DMS53 treated with DMSO at 0.1 percent for 48 hours (cell line): ENCODE measurements around the gene PRM3.

Source experiments
- DNase-seq: peaks from one replicate; lab custom pipeline; 2025; ENCODE audit not compliant: unreplicated experiment; lab: John Stamatoyannopoulos, UW

The PRM3 gene

DNA sequence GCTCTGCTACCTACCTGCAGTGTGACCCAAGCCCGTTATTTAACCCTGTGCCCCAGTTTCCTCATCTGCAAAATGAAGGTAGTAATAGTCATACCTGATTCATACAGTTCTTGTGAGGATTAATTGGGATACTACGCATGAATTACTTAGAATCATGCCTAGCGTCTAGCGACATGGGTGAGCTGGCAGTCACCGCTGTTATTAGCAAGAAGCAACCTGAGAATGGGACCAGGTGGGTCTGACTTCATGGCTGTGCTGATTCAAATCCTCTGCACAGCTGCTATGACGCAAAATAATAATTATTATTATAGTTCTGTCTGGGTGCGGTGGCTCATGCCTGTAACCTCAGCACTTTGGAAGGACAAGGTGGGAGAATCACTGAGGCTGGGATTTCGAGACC is 25.3 kb downstream of the PRM3 start:
- DNase-seq, result no peak

DNA sequence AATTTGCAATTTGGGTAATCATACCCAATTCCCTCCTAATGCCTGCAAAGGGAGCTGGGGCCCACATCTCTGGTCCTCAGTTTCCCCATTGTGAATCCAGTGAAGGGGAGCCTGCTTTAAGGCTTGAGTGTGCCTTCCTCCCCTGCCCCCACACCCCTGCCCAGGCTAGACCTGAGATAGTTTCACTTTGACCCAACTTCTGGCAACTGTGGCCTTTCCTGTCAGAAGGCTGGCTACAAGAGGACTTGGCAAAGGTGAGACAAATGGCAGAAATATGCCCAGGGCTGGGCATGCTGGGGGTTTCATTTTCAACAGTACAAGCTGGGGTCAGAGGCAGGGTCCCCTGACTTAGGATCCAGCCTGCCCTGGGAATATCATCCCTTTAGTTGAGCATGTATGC is 27.4 kb downstream of the PRM3 start:
- no peak for DNase-seq

DNA sequence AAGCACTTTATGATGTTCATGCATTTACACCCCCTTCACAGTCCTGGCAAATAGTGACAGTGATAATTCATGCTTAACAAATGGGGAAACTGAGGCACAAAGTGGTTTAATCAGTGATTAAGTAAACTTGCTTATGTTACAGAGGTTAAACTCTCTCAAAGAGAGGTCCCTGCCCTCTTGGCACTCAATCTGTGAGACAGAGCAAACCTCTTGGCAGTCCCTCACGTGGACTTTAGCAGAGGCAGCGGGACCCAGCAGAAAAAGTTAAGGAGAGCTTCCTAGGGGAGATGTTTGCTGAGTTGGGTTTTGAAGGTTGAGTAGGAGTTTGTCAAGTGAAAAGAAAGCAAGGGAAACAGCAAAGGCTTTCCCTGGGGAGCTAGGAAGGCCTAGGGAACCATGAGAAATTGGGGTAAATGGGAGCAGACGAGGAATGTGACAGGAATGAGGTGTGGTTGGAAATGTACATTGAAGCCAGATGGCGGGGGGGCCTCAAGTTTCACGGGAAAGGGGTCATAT is 28.1 kb downstream of the PRM3 start:
- no peak for DNase-seq

DNA sequence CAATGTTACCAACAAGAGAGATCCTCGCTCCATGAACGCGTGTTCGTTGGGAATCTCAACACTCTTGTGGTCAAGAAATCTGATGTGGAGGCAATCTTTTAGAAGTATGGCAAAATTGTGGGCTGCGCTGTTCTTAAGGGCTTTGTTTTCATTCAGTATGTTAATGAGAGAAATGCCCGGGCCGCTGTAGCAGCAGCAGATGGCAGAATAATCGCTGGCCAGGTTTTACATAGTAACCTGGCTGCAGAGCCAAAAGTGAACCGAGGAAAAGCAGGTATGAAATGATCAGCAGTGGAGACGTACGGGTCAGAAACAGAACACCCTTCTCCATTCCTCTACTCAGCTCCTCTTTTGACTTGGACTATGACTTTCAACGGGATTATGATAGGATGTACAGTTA is 30.8 kb downstream of the PRM3 start:
- DNase-seq, result no peak

DNA sequence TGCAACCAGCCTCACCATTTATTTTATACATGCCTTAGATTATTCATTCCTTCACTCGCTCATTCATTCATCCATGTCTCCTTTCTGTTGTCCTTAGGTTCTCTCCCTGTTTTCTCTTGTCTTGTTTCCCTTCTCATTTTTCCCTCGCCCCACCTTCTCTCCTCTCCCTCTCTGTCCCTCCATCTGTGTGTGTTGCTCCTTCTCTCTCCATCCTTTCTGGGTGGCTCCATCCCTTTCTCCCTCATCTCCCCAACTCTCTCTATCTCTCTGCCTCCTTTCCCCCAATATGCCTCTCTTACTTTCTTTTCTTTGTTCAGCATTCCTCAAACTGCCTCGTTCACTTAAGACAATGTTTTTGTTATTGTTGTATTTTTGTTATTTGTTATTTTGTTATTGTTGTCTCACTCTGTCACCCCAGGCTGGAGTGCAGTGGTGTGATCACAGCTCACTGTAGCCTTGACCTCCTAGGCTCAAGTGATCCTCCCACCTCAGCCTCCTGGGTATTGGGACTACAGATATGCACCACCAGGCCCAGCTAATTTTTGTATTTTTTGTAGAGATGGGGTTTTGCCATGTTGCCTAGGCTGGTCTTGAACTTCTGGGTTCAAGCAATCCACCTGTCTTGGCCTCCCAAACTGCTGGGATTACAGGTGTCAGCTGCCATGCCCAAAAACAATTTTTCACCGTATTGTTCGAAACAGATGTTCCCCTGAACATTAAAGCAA is 31.8 kb downstream of the PRM3 start:
- no peak for DNase-seq

DNA sequence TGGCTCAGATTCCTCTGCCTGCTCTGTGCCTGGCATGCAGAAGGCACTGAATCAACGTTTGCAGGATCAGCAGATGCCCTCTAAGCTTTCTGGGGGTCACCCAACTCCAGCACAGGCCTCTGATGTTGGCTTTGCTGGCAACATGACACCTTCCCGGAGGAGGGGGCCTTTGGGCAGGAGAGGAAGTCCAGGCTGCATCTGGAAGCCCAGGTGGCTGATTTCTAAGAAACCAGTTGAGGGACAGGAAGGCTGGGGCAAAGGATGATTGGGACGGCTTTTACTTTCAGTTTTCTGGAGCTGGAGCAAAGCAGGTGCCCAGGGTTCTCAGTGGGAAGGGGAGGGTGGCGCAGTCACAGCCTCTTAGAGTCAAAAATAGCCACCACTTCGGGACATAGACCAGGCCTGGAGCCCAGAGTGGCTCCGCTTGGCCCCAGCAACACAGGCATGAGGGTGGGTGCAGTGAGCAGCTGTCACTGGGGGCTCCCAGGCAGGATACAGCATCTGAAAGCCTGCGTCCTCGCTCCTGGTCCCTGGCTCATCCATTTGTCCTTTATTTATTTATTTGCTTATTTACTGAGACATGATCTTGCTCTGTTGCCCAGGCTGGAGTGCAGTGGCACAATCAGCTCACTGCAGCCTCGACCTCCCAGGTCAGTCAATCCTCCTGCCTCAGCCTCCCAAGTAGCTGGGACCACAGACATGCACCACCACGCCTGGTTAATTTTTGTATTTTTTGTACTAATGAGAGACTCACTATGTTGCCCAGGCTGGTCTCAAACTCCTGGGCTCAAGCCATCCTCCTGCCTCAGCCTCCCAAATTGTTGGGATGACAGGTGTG is 32.6 kb downstream of the PRM3 start:
- no peak for DNase-seq

DNA sequence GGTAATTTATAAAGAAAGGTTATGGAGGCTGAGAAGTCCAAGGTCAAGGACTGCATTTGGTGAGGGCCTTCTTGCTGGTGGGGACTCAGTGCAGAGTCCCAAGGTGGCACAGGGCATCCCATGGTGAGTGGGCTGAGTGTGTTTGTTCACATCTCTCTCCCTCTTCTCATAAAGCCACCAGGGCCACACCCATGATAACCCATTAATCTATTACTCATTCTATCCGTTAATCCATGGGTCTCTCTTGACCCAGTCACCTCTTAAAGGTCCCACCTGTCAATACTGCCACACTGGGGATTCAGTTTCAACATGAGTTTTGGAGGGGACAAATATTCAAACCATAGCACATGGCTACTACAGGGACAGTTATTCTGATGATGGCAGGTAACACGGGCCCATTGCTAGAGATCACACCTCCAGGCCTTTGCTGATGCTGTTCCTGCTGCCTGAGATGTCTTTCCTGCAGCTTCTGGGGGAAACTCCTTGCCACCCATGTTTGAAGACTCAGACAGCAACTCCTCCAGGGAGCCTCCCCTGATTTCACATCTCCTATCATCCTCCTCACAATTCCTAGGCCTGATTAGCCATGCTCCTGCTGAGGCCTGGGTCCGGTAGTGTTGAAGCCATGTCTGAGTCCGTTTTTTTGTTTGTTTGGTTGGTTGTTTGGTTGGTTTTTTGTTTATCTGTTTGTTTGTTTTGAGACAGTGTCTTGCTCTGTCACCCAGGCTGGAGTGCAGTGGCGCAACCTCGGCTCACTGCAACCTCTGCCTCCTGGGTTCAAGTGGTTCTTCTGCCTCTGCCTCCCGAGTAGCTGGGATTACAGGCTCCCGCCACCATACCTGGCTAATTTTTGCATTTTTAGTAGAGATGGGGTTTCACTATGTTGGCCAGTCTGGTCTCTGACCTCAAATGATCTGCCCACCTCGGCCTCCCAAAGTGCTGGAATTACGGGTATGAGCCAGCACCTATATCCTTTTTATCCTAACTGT is 33.5 kb downstream of the PRM3 start:
- DNase-seq, result no peak

DNA sequence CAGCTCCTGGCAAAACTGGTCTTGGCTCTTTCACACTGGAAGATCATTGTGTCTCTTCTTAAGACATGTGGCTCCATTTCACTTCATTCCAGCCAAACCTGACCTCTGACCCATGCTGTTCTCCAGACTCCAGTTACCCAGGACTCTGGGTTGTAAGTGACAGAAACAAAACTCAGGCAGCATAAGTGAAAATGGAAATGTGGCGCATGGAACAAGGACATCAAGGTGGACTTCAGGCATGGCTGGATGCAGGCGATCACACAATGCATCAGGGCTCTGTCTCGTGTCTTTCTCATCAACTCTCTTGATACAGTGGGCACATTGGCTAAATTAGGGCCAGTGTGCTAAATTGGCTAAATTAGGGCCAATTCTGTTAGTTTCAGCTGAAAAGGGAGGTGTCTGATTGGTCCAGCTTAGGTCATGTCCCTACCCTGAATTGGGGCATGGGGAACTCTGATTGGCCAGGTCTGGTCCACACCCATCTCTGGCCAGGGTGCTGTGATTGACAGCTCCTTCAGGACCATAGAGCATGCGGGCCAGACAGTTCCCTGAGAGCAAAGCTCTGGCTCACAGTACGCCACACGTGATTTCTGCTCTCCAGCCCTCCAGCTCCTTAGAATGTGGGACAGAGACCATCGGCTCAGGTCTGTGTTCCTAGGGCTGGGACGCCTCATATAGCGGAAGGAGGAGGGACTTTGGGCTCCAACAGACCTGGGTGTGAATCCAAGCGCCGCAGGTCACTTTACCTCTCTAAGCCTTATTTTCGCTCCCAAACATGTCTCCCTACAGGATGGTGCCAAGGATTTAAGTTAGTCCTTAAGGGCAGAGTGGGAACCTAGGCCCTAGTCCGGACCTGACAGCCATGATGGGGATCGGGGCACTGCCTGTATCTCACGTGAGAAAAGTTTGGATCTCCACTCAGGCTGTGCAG is 34.9 kb downstream of the PRM3 start:
- DNase-seq, result no peak

DNA sequence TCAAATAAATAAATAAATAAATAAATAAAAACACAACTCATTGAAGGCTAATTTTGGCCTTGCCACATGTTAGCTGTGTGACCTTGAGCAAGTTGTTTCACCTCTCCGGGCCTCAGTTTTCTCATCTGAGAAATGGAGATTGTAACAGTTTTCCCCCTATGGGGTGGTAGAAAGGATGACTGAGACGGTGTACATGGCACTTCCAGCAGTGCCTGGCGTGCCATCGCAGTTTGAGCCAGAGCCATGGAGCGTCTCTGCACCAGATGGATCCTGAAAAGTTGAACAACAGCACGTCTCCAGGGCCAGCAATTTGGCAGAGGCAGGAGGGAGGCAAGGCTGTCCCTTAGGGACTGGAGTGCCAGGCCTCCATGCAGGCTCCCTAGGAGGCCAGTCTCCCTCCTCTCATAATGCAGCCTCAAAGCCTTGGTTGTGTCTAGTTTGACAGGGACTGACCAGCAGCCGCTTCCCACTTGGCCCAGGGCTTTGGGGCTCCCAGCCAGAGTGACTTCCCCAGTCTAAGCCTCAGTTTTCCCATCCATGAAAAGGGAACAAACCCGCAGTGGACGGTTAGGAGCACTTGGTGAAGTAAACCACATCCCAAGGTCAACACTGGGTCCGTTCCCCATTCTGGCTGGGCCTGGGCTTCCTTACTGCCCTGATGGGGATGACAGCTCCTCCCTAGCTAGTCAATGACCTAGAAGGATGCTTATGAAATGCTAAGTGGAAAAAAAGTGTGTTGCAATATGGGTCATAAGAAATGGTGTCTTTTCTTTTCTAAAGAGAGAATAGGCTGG is 36.8 kb downstream of the PRM3 start:
- no peak for DNase-seq

DNA sequence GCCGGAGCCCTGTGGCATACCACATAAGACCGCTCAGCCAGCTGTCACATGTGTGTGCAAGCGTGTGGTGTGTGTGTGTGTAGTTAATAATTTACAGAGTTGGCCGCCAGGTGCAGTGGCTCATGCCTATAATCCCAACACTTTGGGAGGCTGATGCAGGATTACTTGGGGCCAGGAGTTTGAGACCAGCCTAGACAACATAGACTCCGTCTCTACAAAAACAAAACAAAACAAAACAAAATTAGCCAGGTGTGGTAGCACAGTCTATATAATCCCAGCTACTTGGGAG is 37.8 kb downstream of the PRM3 start:
- peak; percentile 78 for DNase-seq

DNA sequence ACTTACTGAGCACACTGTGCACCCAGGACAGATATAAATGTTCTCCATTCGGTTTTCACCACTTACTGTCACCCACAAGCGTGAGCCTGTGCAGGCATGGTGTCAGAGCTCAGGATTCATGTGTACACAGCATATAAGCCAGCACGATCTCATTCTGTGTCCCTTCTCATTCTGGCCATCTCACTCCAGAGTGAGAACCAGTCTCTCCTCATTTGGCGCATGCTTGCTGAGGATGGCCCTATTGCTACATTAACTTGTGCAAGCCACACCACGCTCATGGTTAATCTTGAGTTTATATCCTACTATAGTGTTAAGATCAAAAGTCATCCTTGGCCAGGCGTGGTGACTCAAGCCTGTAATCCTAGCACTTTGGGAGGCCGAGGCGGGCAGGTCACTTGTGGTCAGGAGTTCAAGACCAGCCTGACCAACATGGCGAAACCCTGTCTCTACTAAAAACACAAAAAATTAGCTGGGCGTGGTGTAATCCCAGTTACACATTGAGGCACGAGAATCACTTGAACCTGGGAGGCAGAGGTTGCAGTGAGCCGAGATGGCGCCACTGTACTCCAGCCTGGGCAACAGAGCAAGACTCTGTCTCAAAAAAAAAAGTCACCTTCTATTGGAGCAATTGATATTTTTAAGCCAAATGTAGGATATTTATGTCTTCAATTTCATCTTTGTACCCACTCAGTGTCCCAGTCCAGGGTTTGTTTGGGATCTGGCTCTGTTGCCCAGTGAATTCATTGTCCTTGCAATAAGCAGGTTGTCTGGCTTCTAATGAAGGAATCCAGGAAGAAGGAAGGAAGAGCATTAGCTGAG is 38.3 kb downstream of the PRM3 start:
- no peak for DNase-seq

DNA sequence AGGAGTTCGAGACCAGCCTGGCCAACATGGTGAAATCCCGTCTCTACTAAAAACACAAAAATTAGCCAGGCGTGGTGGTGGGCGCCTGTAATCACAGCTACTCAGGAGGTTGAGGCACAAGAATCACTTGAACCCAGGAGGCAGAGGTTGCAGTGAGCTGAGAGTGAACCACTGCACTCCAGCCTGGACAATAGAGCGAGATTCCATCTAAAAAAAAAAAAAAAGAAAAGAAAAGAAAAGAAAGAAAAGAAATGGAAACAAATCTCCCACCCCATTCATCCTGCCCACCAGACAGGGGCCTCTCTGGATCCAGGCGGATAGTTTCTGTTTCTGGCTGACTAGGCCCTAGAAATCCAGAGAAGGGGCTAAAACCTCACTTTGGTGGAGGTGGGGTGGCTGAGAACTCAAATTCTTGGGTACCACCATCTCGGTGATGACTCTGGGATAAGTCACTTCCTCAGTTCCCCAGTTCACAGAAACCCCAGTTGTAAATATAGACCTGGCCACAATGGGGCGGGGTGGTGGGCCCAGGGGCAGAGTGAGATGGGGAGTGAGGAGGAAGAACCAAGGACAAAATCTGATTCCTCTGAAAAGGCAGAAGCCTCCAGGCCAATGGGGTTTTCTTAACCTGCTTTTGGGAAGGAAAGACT is 39.6 kb downstream of the PRM3 start:
- no peak for DNase-seq

DNA sequence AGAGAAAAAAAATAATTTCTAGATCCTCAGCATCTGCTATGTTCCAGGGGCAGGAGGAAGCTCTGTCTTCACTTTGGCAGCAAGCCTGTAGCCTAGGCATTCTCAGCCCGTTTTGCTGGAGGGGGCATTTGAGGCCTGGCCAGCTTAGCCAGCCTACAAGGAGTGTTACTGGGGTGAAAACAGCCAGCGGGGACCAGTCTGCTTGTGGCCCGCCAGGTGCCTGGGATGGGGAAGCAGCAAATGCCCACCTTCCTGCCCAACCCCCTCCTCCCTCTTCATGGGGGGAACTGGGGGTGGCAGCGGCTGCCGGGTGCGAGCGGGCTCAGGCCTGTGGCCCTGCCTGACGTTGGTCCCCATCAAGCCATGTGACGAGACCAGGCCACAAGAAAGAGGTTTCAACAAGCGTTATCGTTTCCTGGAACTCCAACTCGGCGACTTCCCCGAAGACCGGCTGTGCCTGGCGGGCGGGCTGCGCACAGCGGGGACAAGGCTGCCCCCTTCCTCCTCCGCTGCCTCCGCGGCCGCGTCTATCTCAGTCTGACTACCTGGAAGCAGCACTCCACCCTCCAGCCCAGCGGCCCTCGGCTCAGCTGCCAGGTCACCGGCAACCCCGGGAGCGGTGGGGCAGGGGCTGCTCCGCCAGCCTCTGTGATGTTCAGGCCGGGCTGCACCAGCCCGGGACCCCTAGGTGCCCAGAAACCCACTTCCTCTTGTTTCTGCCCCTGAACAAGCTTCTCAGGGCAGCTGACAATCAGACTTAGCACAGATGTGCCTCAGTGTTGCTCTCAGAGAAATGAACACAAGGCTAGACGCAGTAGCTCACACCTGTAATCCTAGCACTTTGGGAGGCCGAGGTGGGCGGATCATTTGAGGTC is 40.3 kb downstream of the PRM3 start:
- no peak for DNase-seq

DNA sequence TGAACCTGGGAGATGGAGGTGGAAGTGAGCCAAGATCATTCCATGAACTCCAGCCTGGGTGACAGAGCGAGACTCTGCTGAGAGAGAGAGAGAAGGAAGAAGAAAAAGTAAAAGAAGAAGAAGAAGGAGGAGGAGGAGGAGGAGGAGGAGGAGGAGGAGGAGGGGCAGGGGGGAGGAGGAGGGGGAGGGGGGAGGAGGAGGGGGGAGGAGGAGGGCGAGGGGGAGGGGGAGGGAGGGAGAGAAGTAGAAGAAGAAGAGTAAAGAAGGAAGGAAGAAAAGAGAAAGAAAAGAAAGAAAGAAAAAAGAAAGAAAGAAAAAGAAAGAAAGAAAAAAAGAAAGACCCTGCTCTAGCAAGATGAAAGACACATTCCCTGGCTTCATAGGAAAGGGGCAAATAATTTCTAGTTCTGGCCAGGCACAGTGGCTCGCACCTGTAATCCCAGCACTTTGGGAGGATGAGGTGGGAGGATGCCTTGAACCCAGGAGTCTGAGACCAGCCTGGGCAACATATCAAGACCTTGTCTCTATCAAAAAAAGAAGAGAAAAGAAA is 41.1 kb downstream of the PRM3 start:
- no peak for DNase-seq

DNA sequence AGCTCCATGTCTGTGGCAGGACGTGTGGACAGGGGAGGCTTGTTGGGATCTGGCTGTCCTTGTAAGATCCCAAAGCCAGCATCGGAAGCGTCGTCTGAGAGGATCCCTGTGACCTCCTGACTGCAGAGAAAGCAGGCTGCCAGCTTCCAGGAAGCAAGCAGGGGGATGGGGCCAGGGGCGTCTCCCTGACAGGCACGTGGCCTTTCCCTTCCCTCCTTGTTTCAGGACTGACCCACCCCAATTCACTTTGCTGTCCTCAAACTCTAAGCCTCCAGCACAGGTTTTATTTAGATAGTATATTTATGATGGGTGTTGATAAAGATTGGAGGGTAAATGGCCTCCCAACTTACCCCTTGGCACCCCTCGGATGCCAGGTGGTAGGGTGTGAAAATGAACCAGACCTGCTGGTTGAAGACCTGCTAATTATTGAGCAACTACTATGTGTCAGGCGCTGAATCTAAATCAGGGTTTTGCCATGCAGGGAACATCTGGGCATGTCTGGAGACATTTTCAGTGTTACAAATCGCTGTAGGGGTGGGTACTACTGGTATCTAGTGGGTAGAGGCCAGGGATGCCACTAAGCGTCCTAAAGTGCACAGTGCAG is 42.0 kb downstream of the PRM3 start:
- DNase-seq, result no peak

DNA sequence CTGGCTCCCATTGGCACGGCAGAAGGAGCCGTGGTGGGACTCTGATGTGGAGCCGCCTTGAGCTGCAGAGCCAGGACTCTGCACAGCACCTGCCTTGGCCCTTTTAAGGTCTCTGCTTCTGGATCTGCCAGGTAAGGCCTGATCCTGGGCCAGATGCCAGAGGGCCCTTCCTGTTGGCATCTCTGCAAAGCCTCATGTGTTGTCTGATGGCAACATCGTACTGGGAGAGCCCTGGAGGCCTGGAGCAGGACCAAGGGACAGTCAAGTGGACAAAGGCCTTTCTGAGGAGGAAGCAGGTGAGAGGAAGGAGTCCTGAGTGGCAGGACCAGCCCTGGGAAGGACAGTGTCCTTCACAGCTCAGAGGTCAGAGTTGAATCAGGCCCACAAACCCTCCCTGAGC is 43.5 kb downstream of the PRM3 start:
- DNase-seq, result no peak
